Measurements from ENCODE around the gene SLC49A4. TPM values are rescaled to one million over a fixed set of nuclear protein-coding genes. Genes with fewer than 3 reads are reported as not detected.

The SLC49A4 gene
- polyA plus RNA-seq, 5 donors: 8.6 to 11.9 (median 10.4) TPM

DNA sequence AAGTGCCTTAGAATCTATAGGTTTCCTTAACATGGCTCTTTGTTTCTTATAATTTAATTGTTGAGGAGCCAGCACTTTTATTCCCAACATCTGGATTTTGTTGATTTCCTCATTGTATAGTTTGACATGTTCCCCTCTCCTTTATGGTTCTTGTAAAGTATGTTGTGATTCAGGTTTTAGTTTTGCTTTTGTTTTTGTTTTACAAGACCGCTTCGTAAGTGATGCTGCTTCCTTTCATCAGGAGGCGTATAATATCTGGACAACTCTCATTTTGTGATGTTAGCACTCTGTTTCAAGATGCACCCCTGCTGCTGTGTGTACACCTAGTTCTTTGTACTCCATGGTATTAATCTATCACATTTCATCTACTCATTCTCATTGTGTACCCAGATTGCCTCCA lies 48.7 kb downstream of the SLC49A4 start:
- DNase-seq: no peak

DNA sequence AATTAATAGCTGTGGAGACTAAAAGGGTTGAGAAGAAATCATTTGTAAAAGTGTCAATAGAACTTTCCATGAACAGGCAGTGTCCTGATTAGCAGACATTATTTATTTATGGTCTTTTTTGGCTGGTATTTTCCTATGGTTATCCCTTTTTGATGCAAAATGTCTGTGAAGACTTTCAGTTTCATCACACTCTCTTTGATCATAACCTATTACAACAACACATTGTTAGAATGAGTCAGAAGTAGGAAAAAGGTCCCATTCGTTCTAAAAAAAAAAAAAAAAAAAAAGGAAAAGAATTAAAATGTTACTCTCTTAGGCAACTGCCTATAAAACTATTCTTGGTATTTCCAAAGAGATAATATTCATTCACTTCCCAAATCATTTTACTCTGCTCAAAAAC lies 62.1 kb downstream of the SLC49A4 start:
- DNase-seq: no peak

DNA sequence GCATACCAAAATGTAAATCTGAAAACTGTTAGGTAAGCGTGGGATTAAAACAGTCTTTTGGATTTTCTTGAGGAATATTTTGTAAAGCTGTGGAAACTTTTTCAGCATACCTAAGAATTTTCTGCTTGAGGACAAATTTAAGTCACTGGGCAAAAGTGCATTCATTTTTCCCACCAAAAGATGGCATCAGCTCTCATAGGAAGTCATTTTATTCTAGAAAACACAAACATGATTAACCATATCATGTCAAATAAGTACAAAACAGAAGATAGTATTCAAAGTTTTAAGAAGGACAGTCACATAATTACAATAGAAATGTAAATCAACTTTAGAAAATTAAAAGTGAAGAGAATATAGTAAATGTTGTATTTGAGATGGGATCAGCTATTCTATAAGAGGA lies 63.5 kb downstream of the SLC49A4 start:
- DNase-seq: no peak

DNA sequence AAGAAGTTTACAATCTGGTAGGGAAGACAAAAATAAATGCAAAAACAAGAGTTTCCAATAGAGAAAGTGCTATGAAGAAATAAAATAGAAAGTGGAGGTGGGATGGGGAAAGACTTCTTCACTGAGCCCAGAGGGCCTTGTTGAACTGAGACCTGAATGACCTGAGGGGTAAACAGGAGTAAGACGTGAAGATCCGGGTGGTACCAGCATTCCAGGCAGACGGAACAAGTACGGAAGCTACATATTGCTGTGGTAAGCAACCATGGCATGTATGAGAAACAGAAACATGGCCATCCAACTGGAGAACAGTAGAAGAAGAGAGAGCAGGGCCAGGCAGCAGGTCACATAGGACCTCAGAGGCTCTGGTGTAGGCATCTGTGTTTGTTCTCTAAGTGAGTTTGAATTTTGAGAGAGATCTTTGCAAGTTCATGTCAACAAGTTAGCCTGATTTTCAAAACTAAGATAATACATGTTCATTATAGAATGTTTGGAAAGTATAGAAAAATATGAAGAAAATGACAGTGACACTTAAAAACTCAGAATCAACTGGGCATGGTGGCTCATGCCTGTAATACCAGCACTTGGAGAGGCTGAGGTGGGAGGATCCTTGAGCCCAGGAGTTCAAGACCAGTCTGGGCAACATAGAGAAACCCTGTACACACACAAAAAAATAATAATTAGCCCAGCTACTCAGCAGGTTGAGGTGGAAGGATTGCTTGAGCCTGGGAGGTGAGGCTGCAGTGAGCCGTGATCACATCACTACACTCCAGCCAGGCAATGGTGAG lies 64.3 kb downstream of the SLC49A4 start:
- no peak for DNase-seq

DNA sequence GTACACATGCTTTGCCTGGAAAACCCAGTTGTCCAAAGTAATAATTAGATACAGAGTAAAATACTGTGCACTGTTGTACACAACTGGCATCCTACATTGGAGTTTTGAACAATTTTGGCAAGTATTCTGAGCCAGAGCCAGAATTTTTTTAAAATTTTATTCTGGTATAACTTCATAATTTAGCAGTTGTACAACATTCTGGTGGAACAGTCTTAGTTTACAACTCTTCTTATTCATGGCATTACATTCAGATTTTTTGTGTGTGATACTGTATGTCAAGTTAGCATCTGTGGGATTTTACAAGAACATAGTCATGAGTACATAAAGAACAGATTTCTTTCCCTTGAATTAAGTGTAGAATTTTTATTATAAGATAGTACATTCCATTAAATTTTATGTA lies 67.5 kb downstream of the SLC49A4 start:
- no peak for DNase-seq

DNA sequence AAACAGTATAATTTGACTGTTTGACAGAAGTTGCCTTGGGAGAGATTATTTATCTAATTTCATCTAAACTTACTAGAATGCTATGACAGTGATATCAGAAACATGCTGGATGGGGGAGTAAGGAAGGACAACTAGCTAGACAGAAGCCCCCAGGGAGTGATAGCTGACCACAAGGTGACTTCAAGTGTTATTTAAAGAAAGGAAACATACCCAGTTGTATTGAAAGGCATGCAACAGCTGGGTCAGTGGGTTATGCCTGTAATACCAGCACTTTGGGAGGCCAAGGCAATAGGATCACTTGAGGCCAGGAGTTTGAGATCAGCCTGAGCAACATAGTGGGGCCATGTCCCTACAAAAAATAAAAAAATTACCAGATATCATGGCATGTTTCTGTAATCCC lies 69.6 kb downstream of the SLC49A4 start:
- no peak for DNase-seq

DNA sequence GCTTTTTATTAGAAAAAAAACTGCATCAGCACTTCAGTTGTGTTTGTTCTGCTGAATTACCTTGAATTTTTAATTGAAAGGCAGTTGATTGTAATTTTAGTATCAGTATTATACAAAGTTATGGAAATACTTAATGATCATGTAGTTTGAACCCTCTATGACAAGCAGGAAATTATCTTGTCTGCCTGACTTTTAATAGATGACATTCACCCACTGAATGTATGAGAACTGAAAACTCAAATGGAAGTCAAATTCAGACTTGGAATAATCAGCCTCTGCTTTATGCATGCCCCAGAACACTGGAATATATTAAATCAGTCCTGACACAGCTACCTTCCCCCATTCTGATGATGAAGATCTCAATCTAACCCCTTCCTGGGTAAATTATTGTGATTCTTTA lies 73.5 kb downstream of the SLC49A4 start:
- DNase-seq: no peak

DNA sequence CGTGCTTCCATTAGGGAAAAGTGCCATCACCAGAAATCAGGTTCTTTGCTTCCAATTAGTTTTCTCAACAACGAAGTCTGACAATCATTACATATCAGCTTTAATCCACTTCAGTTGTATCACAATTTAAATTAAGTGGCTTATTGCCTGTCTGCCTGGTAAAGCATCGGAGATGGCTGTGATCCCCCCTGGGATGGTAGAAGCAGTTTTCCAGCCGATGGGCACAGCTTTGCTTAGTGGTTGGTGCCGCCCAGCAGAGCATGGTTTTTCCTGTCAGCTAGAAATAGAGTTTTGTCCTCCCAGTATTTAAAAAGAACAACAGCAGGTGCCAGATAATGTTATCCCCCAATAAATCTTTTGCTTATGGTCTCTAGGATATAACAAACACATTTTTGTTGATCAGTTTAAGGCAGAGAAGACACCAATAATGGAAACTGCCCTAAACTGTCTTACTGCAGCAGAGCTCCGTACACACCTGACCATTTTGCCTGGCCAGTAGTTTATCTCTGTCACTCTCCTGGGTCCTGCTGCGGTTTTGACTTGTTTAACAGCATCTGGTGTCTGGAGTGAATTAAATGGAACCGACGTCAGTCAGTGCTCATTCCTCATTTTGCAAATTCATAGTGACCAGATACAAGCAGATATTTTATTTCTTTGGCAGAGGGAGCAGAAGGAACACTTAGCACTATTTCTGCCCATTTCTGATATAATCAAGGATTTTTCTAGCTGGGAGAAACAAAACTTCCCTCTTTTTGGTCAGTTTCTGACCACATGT lies 79.1 kb downstream of the SLC49A4 start:
- no peak for DNase-seq

DNA sequence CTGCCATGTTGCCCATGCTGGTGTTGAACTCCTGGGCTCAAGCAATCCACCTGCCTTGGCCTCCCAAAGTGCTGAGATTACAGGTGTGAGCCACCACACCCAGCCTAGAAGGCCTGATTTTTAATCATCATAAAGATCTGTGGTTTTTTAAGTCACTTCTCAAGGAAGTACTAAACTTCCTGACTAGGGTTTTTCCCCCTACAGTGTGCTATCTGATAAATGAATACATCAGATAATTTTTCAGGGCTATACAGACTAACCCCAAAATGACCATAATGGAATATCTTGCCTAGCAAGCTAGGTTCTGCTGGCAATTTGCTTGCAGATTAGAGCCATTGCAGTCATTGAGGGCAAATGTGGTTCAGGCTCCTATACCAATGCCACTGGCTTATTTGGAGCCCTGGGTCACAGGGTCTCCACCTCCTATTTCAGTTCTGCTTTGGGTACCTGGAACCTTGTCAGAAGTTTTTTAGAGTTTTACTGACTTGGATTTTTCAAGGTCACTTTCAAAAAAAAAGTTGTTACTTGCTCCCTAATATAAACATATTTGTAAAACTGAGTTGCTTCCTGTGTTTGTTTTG lies 80.8 kb downstream of the SLC49A4 start:
- DNase-seq: no peak

DNA sequence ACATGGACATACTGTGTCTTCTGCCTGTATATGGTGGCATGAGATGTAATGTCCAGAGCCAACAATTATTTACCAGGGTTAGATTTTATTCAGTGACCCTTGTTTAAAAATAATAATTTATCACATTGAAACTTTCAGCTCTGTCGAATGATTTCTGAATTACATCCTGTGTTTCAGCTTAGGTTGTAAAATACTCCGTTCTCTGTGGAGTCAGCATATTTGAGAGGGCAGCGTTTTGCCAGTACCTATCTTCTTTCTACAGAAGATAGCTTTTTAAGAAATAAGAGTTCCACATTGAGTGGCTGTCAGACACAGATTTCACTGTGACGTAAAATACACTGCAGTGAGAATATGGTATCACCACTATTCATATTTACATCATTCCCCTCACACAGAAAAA lies 85.3 kb downstream of the SLC49A4 start:
- no peak for DNase-seq

DNA sequence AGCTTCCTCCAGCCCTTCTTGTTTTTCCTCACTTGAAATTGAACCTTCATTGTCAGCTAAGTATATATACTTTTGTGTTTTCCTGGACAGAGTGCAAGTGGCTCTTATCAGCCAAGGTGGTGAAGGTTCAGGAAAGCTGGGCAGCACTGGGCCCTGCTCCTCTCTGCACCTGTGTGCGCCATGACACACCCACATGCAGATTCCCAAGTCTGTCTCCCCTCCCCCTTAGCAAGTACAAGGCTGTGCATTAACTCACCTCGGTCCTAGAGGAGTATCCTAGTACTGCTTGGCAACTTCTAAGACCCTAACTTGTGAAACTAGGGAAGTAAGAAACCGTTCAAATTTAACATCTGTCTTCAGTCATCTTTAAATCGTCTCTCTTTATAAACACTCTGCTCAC lies 85.8 kb downstream of the SLC49A4 start:
- no peak for DNase-seq

DNA sequence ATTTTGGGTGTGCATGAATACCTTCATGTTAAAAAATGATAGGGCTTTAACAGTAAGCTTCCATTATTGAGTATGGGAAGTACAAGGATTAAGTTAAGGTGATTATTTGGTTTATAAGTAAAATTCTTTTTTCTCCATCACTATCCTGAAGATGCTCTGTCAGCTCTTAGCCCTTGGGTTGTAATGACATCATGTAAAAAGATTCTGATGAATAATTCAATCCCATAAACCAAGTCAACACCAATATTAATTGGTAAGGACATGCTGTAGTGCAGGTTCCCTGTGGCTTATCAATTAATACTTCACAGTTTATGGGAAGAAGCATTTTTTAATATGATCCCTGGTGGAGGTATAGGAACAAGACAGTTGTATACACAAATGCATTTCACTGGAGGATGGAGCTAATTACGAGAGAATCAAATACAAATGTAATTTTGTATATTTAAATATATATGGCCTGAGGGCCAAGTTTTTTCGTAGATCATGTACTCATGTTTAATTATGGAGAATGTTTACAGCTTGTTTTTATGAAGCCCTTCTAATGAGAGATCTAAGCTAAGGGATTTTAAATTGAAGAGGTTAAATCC lies 87.6 kb downstream of the SLC49A4 start:
- DNase-seq: no peak

DNA sequence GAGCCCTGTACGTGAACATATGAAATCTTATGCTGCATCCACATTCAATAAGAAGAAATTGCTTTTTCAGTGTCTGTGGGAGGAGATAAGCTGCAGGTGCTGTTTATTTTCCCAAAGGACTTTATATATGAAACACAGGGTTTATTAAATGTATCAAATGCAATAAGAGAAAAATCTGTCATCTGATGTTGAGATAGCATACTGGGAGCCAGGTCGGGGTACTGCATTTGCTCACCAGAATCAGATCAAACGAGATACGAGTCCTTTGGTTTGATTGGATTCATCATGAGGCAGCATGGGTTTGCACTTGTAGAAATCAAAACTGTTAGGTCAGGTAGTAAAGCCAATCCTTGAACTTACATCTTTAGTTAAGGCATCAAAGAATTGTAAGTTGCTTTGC lies 91.4 kb downstream of the SLC49A4 start:
- DNase-seq: no peak

DNA sequence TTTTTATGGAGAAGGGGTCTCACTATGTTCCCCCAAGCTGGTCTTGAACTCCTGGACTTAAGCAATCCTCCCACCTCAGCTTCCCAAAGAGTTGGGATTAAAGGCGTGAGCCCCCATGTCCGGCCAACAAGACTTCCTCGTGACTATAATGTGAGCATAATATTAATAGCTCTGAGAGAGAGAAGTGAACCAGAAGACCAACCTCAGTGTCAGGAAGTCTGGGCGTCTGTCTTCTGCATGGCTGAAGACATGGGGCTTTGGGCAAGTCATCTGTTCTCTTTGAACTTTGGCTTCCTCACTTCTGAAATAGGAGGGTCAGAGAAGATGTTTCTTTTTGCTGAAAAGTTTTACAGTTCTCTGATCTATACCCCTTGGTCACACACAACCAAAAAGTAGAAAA lies 92.1 kb downstream of the SLC49A4 start:
- no peak for DNase-seq

DNA sequence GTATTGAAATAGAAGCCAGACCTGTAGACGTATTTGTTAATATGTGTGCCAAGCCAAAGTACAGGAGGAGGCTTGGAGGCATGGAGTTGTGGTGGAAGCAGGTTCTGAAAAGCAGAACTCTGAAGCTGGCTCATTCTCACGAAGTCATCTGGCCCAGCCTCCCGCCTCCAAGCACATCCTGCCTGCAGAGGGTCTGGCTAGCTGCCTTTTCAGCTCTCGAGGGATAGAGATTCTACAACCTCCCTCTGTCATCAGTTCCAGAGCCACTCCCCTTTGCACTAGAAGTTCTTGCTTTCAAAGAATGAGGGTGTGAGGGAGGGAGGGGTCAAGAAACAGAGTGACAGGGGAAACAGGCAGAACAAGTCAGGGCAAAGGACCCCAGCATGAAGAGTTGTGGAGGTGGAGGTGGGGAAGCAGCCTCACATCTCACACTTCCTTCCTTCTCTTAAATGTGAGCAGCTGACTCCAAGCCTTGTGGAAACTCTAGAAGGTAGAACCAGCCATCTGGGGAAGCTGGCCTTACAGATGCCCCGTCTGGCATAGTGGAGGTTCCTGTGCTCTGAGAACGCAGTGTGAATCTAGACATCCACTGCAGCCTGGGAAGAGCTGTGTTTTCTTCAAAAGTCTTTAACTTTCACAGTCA lies 95.3 kb downstream of the SLC49A4 start:
- DNase-seq: peak; percentile 45 to 48

DNA sequence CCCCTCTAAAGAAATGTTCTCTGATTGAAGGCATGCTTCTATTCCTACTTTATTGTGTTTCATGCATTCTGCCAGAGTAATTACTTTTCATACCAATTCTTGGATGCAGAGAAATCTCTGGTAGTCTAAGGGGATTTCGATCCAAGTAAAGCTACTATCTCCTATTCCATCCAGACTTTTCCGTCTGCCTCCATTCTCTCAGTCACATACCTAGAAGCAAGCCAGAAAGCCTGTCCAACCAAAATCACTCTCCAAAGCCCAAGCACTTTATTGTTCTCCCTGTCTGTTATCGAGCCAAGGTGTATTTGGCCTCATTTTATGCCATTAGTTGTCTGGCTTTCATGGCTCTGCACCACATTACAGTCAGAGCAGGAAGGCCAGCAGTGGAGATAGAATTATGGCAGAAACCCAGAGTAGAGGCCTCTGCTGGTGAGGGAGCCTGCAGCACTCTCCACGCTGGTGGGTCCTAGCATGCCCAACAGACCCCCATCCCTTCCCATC lies 95.9 kb downstream of the SLC49A4 start:
- no peak for DNase-seq

DNA sequence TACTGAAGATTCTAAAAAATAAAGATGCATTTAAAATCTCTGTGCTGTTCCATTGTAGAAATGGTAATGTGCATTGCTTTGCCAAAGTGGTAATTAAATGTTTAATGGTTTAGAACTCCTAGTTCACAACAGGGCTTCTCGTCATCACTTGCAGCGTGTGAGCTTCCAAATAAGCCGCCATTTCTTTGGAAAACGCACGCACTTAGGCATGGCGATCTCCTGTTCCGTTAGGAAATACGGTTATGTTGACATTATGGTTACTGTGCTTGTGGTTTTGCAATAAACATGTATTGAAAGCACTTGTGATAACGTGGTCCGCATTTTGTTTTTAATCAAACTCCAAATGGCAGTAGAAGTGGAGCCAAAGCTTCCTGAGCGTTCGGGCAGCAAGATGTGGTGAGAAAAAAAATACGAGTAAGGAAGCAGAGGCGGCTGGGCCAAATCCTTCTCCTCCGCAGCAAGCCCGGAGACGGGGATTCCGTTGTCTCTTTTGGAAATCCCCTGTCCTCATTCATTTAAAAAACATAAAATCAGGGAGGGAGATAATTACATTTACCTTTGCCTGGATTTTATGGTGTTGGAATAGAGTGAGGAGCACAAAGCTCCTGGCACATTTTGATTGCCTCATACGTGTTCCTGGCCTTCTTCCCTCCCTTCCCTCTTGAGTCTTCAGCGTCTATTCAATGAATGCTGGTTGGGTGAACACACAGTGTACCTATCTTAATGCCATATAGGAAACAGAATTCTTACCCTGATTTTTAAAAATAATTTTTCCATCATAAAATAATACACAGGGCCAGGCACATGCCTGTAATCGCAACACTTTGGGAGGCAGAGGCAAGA lies 97.5 kb downstream of the SLC49A4 start:
- DNase-seq: no peak

DNA sequence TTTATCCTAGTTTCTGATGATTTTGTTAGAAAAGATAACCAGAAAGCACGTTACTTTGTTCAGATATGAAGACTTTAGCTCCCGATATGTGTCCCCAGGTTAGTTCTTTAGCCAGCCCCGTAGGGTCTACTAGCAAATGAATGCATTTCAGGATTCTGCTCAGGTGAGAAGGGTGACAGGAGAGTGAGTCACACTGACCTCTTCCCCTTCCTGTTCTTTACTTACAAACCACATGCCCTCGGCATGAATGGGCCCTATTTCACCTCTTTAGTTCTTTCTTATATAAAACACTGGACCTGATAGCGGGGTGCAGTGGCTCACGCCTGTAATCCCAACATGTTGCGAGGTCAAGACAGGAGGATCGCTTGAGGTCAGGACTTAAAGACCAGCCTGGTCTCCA lies 98.4 kb downstream of the SLC49A4 start:
- no peak for DNase-seq

DNA sequence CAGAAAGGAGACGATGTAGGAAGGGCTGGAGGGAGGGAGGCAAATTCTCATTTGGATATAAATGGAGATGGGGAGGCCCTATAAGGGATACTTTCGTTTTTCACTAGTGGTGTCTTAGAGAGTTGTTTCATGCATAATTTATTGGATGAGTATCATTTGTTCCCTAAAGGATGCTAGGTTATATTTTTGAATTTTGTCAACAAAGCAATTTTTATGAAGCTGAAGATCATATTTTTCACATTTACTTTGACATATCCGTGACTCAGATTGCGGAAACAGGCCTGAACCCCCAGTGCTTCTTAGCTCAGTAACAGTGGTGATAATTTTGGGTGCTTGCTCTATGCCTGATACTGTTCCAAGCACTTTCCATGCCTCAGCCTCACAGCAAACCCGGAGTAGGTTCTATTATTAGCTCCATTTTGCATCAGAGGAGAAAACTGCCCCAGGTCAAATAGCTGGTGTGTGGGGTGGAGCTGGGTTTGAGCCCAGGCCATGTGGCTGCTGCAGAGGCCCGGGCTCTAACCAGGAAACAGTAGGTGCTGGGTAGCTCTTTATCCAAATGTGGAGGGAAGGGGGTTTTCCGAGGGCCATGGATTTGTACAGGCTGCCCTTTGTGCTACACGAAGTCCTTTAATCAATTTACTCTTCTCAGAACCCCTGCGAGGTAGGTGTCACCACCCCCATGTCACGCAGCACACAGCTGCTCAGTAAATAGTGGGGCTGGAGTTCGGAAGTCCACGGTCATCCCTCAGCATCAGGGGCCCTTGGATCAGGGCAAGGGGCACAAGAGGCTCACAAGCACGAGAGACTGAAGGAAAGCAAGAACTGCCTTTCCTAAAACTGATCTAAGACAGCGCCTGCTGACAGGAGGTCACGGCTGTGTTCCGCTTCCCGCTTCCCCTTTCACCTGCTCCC lies 99.1 kb downstream of the SLC49A4 start:
- DNase-seq: no peak

DNA sequence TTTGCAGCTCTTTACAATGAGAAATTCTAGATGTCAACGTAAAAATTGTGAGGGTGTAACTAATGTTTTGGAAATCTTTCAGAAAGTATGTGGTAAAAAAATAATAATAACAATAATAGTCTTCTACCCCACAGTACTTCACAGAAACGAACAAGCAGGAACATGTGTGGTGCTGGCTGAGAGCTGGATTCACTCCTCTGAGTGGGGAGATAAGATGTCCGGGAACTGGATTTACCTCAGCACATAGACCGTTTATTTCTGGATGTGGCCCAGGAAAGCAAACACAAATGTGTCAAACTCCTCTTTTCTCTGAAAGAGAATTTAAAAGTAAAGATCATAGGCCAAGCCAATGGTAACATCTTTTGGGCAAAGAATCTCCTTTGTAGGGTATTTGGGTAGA lies 103.4 kb downstream of the SLC49A4 start:
- DNase-seq: no peak

Measured in right lung (tissue), 5 donors.